ENCODE measurements around the gene TICRR. TPM values are rescaled to one million over a fixed set of nuclear protein-coding genes. Genes with fewer than 3 reads are reported as not detected.

Gene TICRR
- total RNA-seq, 1 donor from 2014 or later, result 21.0 TPM

GRCh38 chr15:89671687-89672086 lies 96.4 kb downstream of the TICRR start:
- no peak overlapping the region for H3K4me3 Mint-ChIP-seq
- H3K9me3 Mint-ChIP-seq, result no peaks in the 10 kb centered on the region
- intact Hi-C loops (cut with micrococcal nuclease), result no loop called here
- DNase-seq, result no peak
- no peak overlapping the region for H3K27ac Mint-ChIP-seq
- H3K36me3 Mint-ChIP-seq (ENCODE audit: low read depth), result no peaks in the 10 kb centered on the region
- H3K4me1 Mint-ChIP-seq, result no peaks in the 10 kb centered on the region
- peaks cover 2% of the 10 kb centered on the region for H3K27me3 Mint-ChIP-seq

GRCh38 chr15:89672221-89673164 lies 97.2 kb downstream of the TICRR start:
- Mint-ChIP-seq H3K27ac (no peak overlapping the region), H3K9me3 (no peaks in the 10 kb centered on the region)
- DNase-seq, result no peak

GRCh38 chr15:89673165-89673512 lies 97.9 kb downstream of the TICRR start:
- Mint-ChIP-seq H3K4me3 (no peak overlapping the region), H3K4me1 (no peaks in the 10 kb centered on the region), H3K9me3 (no peaks in the 10 kb centered on the region), H3K27me3 (no peaks in the 10 kb centered on the region), H3K36me3 (ENCODE audit: low read depth) (no peaks in the 10 kb centered on the region), H3K27ac (no peak overlapping the region)
- intact Hi-C loops (cut with micrococcal nuclease), result no loop called here
- DNase-seq, result peak; percentile 73

More at GRCh38 chr15:89672221-89673164, 97.2 kb downstream of the TICRR start:
- H3K27me3 Mint-ChIP-seq, result peaks cover 1% of the 10 kb centered on the region
- H3K4me3 Mint-ChIP-seq, result no peak overlapping the region
- intact Hi-C loops (cut with micrococcal nuclease), result no loop called here
- no peaks in the 10 kb centered on the region for H3K4me1 Mint-ChIP-seq
- no peaks in the 10 kb centered on the region for H3K36me3 Mint-ChIP-seq (ENCODE audit: low read depth)

- H3K27me3 Mint-ChIP-seq, result peaks cover 4% of the 10 kb centered on the region
- intact Hi-C loops (cut with micrococcal nuclease), result no loop called here
- H3K4me1 Mint-ChIP-seq, result no peaks in the 10 kb centered on the region
- H3K9me3 Mint-ChIP-seq, result no peaks in the 10 kb centered on the region
- H3K4me3 Mint-ChIP-seq, result no peak overlapping the region
- DNase-seq, result no peak
- no peaks in the 10 kb centered on the region for H3K36me3 Mint-ChIP-seq (ENCODE audit: low read depth)
- H3K27ac Mint-ChIP-seq, result no peak overlapping the region
Observed at GRCh38 chr15:89674526-89674925, 99.3 kb downstream of the TICRR start.

- Mint-ChIP-seq H3K4me3 (no peak overlapping the region), H3K27ac (no peak overlapping the region), H3K4me1 (no peaks in the 10 kb centered on the region), H3K36me3 (ENCODE audit: low read depth) (no peaks in the 10 kb centered on the region), H3K9me3 (no peaks in the 10 kb centered on the region), H3K27me3 (peaks cover 7% of the 10 kb centered on the region)
- no peak for DNase-seq
- intact Hi-C loops (cut with micrococcal nuclease), result no loop called here
Observed at GRCh38 chr15:89675606-89676005, 100.3 kb downstream of the TICRR start.

- Mint-ChIP-seq H3K9me3 (no peaks in the 10 kb centered on the region), H3K27ac (no peak overlapping the region), H3K27me3 (peaks cover 10% of the 10 kb centered on the region), H3K36me3 (ENCODE audit: low read depth) (no peaks in the 10 kb centered on the region), H3K4me3 (no peak overlapping the region), H3K4me1 (no peaks in the 10 kb centered on the region)
- DNase-seq, result no peak
- intact Hi-C loops (cut with micrococcal nuclease), result no loop called here
Observed at GRCh38 chr15:89677381-89677780, 102.1 kb downstream of the TICRR start.

Other genes starting within 250 kb of the TICRR start
- gene POLG, start 240.6 kb upstream of the TICRR start, total RNA-seq, result 124 and 134 TPM in 2 replicates
- gene RHCG, start 78.9 kb upstream of the TICRR start, total RNA-seq, result not detected in 2 replicates
- 1.9 TPM in 2 replicates for gene KIF7, start 80.0 kb downstream of the TICRR start, total RNA-seq
- gene PLIN1, start 103.9 kb downstream of the TICRR start, total RNA-seq, result 0.14 TPM in 1 of 2 replicates, not detected in the other
- 1.6 and 2.1 TPM in 2 replicates for gene PEX11A, start 115.3 kb downstream of the TICRR start, total RNA-seq
- not detected in 2 replicates for gene WDR93, start 115.3 kb downstream of the TICRR start, total RNA-seq
- gene MESP1, start 175.8 kb downstream of the TICRR start, total RNA-seq, result 5.6 and 7.3 TPM in 2 replicates
- gene MESP2, start 200.9 kb downstream of the TICRR start, total RNA-seq, result 0.24 TPM in 1 of 2 replicates, not detected in the other
- gene ANPEP, start 239.4 kb downstream of the TICRR start, total RNA-seq, result 0.80 and 0.89 TPM in 2 replicates